AG04450 (cell line): Measurements from ENCODE around the gene TMEM220. TPM values are rescaled to one million over a fixed set of nuclear protein-coding genes. Genes with fewer than 3 reads are reported as not detected.

Source experiments
- CTCF ChIA-PET: fragments of 300-600, 350-600 bp; formaldehyde crosslinking; extraction: SDS; loops from one replicate; lab custom pipeline; 2022; ENCODE audit warnings: antibody characterized with exemption, inconsistent platforms; lab: Charles Lee
- POLR2A ChIA-PET: fragments of 350-600 bp; formaldehyde crosslinking; extraction: SDS; loops from one replicate; lab custom pipeline; 2021; ENCODE audit warnings: antibody characterized with exemption, inconsistent platforms; lab: Yijun Ruan, JAX
- DNase-seq: peaks from one replicate; pipeline ENCODE4 v3.0.0-alpha.2; 2011; ENCODE audit warnings: low read depth, low spot score
- H3K27ac ChIP-seq: one replicate; pipeline ENCODE4 v1.5.1; 2012; ENCODE audit warnings: low read depth, low read length, control low read depth
- H3K27me3 ChIP-seq: one replicate; pipeline ENCODE4 v1.6.0; 2012; ENCODE audit warnings: low read length; ENCODE audit not compliant: control insufficient read depth, insufficient read depth
- H3K4me3 ChIP-seq: 2 replicates; pipeline ENCODE4 v1.5.1; 2011; ENCODE audit warnings: mild to moderate bottlenecking, low read depth, low read length, control low read depth
- H3K9me3 ChIP-seq: 2 replicates; pipeline ENCODE4 v1.5.1; 2012; ENCODE audit warnings: low read length; ENCODE audit not compliant: control insufficient read depth, insufficient read depth
- polyA plus RNA-seq: library from polyadenylated mRNA; depleted of rRNA; stranded (reverse); fragments of >200 nt; gene quantifications from 2 replicates; pipeline ENCODE4 v1.2.3, GENCODE V29; 2011
- TF ChIP-seq, protein P1 (sequence below): IDR thresholded peaks from 2 replicates; pipeline ENCODE4 v1.5.1; 2011; ENCODE audit warnings: low read depth, low read length, control low read depth, inconsistent platforms

TMEM220 gene
- polyA plus RNA-seq, 1 experiment: 6.1 TPM

DNA sequence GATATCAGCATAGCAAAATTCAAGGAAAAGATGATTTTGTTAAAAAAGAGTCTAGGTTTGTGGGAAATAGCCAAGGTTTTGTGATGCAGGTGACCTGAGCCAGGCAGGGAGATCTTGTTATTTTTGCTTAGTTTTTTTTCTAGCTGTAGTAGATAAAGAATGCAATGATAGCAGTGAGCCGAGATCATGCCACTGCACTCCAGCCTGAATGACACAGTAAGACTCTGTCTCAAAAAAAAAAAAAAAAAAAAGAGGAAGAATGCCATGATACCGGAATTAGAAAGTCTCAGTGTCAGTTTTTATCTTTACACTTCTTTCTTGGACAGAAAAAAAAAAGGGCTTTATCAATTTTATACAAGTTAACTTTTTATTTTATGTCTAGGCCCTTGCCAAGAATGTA lies 46.6 kb upstream of the TMEM220 start:
- no peaks in the 10 kb centered on the region for H3K27me3 ChIP-seq
- no peak overlapping the region for H3K4me3 ChIP-seq
- H3K9me3 ChIP-seq: no peaks in the 10 kb centered on the region; the same call in 1 of the 2 replicates
- ChIA-PET CTCF (interaction anchor here (0.6 kb wide), 1 partner anchor 657 kb away, joined by 3 read pairs; no protein-coding TSS in a partner anchor), POLR2A (no interaction called here)
- no peak overlapping the region for H3K27ac ChIP-seq
- no peak for DNase-seq
- TF ChIP-seq, protein P1, sequence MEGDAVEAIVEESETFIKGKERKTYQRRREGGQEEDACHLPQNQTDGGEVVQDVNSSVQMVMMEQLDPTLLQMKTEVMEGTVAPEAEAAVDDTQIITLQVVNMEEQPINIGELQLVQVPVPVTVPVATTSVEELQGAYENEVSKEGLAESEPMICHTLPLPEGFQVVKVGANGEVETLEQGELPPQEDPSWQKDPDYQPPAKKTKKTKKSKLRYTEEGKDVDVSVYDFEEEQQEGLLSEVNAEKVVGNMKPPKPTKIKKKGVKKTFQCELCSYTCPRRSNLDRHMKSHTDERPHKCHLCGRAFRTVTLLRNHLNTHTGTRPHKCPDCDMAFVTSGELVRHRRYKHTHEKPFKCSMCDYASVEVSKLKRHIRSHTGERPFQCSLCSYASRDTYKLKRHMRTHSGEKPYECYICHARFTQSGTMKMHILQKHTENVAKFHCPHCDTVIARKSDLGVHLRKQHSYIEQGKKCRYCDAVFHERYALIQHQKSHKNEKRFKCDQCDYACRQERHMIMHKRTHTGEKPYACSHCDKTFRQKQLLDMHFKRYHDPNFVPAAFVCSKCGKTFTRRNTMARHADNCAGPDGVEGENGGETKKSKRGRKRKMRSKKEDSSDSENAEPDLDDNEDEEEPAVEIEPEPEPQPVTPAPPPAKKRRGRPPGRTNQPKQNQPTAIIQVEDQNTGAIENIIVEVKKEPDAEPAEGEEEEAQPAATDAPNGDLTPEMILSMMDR: no peak

DNA sequence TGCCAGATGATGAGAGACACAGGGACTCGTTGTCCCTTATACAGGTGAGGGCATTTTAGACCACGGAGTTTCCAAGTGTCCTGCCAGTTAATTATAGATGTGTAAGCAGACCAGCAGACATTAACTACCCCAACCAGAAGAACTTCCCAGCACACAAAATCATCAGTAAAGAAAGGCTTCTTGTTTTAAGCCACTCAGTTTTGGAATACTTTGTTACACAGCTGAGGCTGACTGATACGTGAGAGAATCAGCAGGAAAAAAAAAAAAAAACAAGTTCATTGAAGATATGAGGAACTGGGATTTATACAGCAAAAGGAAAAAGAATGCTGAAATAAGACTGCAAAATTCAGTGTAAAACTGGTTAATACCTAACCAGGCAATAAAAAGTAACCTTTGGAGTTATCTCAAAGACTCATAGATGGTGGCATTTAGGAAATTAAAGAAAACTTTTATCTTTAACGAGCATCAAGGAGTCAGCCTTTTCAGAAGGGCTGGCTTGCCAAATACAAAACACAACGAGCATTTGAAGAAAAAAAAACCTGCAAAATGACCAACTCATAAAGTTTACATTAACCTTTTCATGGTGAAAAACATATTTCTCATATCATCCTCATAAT lies 46.0 kb upstream of the TMEM220 start:
- ChIA-PET CTCF (interaction anchor here (0.6 kb wide), 1 partner anchor 658 kb away, joined by 3 read pairs; no protein-coding TSS in a partner anchor), POLR2A (no interaction called here)
- no peak overlapping the region for H3K27ac ChIP-seq
- H3K4me3 ChIP-seq: no peak overlapping the region
- no peaks in the 10 kb centered on the region for H3K27me3 ChIP-seq
- no peak for DNase-seq
- H3K9me3 ChIP-seq: no peaks in the 10 kb centered on the region; the same call in 1 of the 2 replicates
- TF ChIP-seq, protein P1: no peak

DNA sequence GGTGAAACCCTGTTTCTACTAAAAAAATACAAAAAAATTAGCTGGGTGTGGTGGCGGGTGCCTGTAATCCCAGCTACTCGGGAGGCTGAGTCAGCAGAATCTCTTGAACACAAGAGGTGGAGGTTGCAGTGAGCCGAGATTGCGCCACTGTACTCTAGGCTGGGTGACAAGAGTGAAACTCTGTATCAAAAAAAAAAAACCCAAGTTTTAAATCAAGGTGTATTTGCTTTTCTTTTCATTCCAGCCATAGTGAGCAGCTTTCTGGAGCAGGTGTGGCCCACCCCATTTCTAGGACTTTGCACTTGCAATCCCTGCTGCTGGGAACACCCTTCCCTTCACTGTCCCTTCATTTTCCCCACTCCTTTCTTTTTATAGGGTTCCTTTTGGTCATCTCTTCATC lies 45.2 kb upstream of the TMEM220 start:
- DNase-seq: no peak
- POLR2A ChIA-PET: no interaction called here
- TF ChIP-seq, protein P1: no peak
- no peaks in the 10 kb centered on the region for H3K27me3 ChIP-seq
- no peaks in the 10 kb centered on the region; the same call in 1 of the 2 replicates for H3K9me3 ChIP-seq
- CTCF ChIA-PET: no interaction called here
- no peak overlapping the region for H3K27ac ChIP-seq
- H3K4me3 ChIP-seq: no peak overlapping the region

DNA sequence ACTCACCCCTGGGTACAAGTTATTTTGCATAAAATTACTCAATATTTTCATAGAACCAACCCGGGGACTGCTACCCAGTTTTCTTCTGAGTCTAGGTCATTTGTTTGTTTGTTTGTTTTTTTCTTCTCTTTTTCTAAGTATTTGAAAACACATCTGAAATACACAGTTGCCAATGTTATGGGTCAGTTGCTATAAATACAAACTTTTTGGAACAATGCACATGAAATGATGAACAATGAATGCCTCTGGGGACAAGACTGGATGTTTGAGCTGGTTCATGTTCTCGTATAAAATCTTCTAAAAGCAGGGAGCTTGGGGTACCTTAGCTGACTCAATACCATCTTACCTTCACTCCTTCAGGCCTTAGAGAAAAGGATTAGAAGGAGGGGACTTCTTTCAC lies 43.6 kb upstream of the TMEM220 start:
- CTCF ChIA-PET: interaction anchor here (1.6 to 1.8 kb wide), 2 partner anchors 19 to 36 kb away, joined by 4 to 7 read pairs; no protein-coding TSS in a partner anchor
- Histone ChIP-seq H3K27ac (no peak overlapping the region), H3K27me3 (no peaks in the 10 kb centered on the region), H3K4me3 (no peak overlapping the region), H3K9me3 (no peaks in the 10 kb centered on the region; the same call in 1 of the 2 replicates)
- TF ChIP-seq, protein P1: no peak
- no peak for DNase-seq
- POLR2A ChIA-PET: no interaction called here
